Gastroesophageal sphincter (tissue), 3 donors: Measurements from ENCODE around the gene PTPRN2.

ENCODE experiments used
- EP300 ChIP-seq: sonication (generic); formaldehyde crosslinking; IDR thresholded peaks from one replicate; pipeline ENCODE4 v1.6.1; 2017; ENCODE audit warnings: antibody characterized with exemption, mild to moderate bottlenecking
- POLR2A ChIP-seq, 2 donors: fragments of 450-650 bp; IDR thresholded peaks; one replicate each; pipeline ENCODE4 v1.6.1; 2017; ENCODE audit warnings: antibody characterized with exemption in 2 of 2, mild to moderate bottlenecking in 2 of 2, moderate library complexity in 1 of 2
- TF ChIP-seq, protein P1 (sequence below), 4 experiments: fragments of 200-600 bp in 2 of 4; fragments of 450-650 bp in 2 of 4; sonication (generic) in 1 of 4; IDR thresholded peaks; one replicate each; pipeline ENCODE4 v1.5.1; 2017 to 2019; ENCODE audit warnings: antibody characterized with exemption in 4 of 4, mild to moderate bottlenecking in 2 of 4, moderate library complexity in 2 of 4

DNA sequence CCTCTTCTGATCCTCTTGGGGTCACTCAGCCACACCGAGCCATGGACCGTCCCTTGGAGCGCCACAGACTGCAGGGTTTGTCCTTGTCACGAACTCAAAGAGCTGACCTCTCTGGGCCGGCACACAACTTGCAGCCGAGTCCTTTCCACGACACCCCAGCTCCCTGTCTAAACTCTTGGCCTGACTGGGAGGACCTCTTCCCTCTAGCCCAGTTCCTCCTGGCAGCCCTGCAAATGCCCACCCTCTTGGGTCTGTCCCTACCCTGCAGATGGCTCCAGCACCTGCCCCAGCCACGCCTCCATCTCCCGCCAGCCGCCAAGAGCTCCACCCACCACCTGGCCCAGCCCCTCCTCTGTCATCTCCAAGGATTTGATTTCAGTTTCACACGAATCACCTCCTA is 911.6 kb downstream of the PTPRN2 start:
- TF ChIP-seq, protein P1, sequence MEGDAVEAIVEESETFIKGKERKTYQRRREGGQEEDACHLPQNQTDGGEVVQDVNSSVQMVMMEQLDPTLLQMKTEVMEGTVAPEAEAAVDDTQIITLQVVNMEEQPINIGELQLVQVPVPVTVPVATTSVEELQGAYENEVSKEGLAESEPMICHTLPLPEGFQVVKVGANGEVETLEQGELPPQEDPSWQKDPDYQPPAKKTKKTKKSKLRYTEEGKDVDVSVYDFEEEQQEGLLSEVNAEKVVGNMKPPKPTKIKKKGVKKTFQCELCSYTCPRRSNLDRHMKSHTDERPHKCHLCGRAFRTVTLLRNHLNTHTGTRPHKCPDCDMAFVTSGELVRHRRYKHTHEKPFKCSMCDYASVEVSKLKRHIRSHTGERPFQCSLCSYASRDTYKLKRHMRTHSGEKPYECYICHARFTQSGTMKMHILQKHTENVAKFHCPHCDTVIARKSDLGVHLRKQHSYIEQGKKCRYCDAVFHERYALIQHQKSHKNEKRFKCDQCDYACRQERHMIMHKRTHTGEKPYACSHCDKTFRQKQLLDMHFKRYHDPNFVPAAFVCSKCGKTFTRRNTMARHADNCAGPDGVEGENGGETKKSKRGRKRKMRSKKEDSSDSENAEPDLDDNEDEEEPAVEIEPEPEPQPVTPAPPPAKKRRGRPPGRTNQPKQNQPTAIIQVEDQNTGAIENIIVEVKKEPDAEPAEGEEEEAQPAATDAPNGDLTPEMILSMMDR (IDR thresholded peaks at IDR 0.05): no peak
- TF ChIP-seq EP300: no peak
- TF ChIP-seq POLR2A (IDR thresholded peaks at IDR 0.05): no peak
